Measurements from ENCODE around the gene RNF220. TPM values are rescaled to one million over a fixed set of nuclear protein-coding genes. Genes with fewer than 3 reads are reported as not detected.

RNF220 gene
- total RNA-seq, 1 donor from 2014 or later: 72.5 TPM

GRCh38 chr1:44677201-44677766 lies 272.2 kb downstream of the RNF220 start:
- DNase-seq: no peak
- Histone ChIP-seq H3K36me3 (no peaks in the 10 kb centered on the region), H3K27me3 (ENCODE audit: low read depth) (no peaks in the 10 kb centered on the region), H3K9me3 (no peaks in the 10 kb centered on the region), H3K27ac (peak overlapping the region; percentile 95), H3K4me3 (no peak overlapping the region), H3K4me1 (peaks cover 51% of the 10 kb centered on the region)
- ATAC-seq: no peak
- intact Hi-C loops (cut with DNase I): no loop called here
- TF ChIP-seq CTCF (IDR thresholded peaks at IDR 0.05): peak; percentile 37

- DNase-seq: no peak
- no peak overlapping the region for H3K27ac ChIP-seq
Measured at GRCh38 chr1:44678120-44678519, 273.1 kb downstream of the RNF220 start.

GRCh38 chr1:44678626-44679025 lies 273.6 kb downstream of the RNF220 start:
- Histone ChIP-seq H3K27ac (no peak overlapping the region), H3K4me3 (no peak overlapping the region), H3K27me3 (ENCODE audit: low read depth) (no peaks in the 10 kb centered on the region), H3K36me3 (no peaks in the 10 kb centered on the region), H3K9me3 (no peaks in the 10 kb centered on the region), H3K4me1 (peaks cover 38% of the 10 kb centered on the region)
- intact Hi-C loops (cut with DNase I): no loop called here
- DNase-seq (no peak), ATAC-seq (no peak)
- no peak for TF ChIP-seq CTCF (IDR thresholded peaks at IDR 0.05)

More at GRCh38 chr1:44678120-44678519, 273.1 kb downstream of the RNF220 start:
- H3K27me3 ChIP-seq (ENCODE audit: low read depth): no peaks in the 10 kb centered on the region
- H3K9me3 ChIP-seq: no peaks in the 10 kb centered on the region
- intact Hi-C loops (cut with DNase I): no loop called here
- no peak for ATAC-seq
- no peaks in the 10 kb centered on the region for H3K36me3 ChIP-seq
- H3K4me1 ChIP-seq: peaks cover 42% of the 10 kb centered on the region
- no peak for TF ChIP-seq CTCF (IDR thresholded peaks at IDR 0.05)
- H3K4me3 ChIP-seq: no peak overlapping the region

- ATAC-seq (no peak), DNase-seq (no peak)
- TF ChIP-seq CTCF (IDR thresholded peaks at IDR 0.05): no peak
- H3K36me3 ChIP-seq: no peaks in the 10 kb centered on the region
- no peak overlapping the region for H3K27ac ChIP-seq
- H3K9me3 ChIP-seq: no peaks in the 10 kb centered on the region
- peaks cover 38% of the 10 kb centered on the region for H3K4me1 ChIP-seq
- intact Hi-C loops (cut with DNase I): no loop called here
- H3K4me3 ChIP-seq: no peak overlapping the region
- H3K27me3 ChIP-seq (ENCODE audit: low read depth): no peaks in the 10 kb centered on the region
Measured at GRCh38 chr1:44679468-44679867, 274.4 kb downstream of the RNF220 start.

GRCh38 chr1:44681905-44682882 lies 277.1 kb downstream of the RNF220 start:
- Histone ChIP-seq H3K4me1 (peaks cover 13% of the 10 kb centered on the region), H3K4me3 (no peak overlapping the region), H3K27me3 (ENCODE audit: low read depth) (no peaks in the 10 kb centered on the region), H3K9me3 (no peaks in the 10 kb centered on the region), H3K27ac (no peak overlapping the region), H3K36me3 (no peaks in the 10 kb centered on the region)
- peak in 1 of 2 donors; percentile 58 for ATAC-seq
- no peak for TF ChIP-seq CTCF (IDR thresholded peaks at IDR 0.05)
- intact Hi-C loops (cut with DNase I): no loop called here
- no peak for DNase-seq

Measured in lower lobe of right lung (tissue), 2 donors.